Common myeloid progenitor, CD34-positive (primary cell): ENCODE results near the gene PSENEN.

Experiments used
- CTCF ChIA-PET: fragments of 350-600 bp; sonication (Branson Sonifier 250); formaldehyde crosslinking; loops from one replicate; lab custom pipeline; 2021; ENCODE audit warnings: antibody characterized with exemption; lab: Charles Lee
- POLR2A ChIA-PET: fragments of 350-600 bp; sonication (Branson Sonifier 250); formaldehyde crosslinking; loops from one replicate; lab custom pipeline; 2021; ENCODE audit warnings: antibody characterized with exemption; lab: Charles Lee
- DNase-seq, 3 donors: peaks; one replicate each; pipeline versions ENCODE4 v3.0.0 to v3.0.0-alpha.2; 2013
- H3K27ac ChIP-seq, 2 experiments: 1 replicate in 1 of 2; 2 replicates in 1 of 2; pipeline ENCODE4 v1.7.0; 2013; ENCODE audit warnings: inconsistent platforms in 2 of 2, low read length in 2 of 2, mild to moderate bottlenecking in 2 of 2, low read depth in 1 of 2, moderate library complexity in 1 of 2; ENCODE audit not compliant: severe bottlenecking in 2 of 2, insufficient read depth in 1 of 2, poor library complexity in 1 of 2
- H3K27me3 ChIP-seq, 5 experiments: replicated peaks in 2 of 5; 1 replicate in 3 of 5; 2 replicates in 2 of 5; pipeline versions ENCODE4 v1.6.1 to v1.7.0; 2013; ENCODE audit warnings: low read length in 4 of 5, mild to moderate bottlenecking in 2 of 5, moderate library complexity in 2 of 5, inconsistent platforms in 1 of 5; ENCODE audit not compliant: insufficient read depth in 5 of 5, control insufficient read depth in 4 of 5
- H3K36me3 ChIP-seq, 4 experiments: 1 replicate in 2 of 4; 2 replicates in 2 of 4; pipeline versions ENCODE4 v1.6.1 to v1.7.0; 2013; ENCODE audit warnings: low read length in 3 of 4, control low read depth in 1 of 4, mild to moderate bottlenecking in 1 of 4; ENCODE audit not compliant: control insufficient read depth in 4 of 4, insufficient read depth in 4 of 4
- H3K4me1 ChIP-seq, 4 experiments: 1 replicate in 3 of 4; 2 replicates in 1 of 4; pipeline versions ENCODE4 v1.6.1 to v1.7.1; 2013; ENCODE audit warnings: low read length in 3 of 4, mild to moderate bottlenecking in 3 of 4, control low read depth in 1 of 4, inconsistent platforms in 1 of 4, moderate library complexity in 1 of 4; ENCODE audit not compliant: control insufficient read depth in 4 of 4, insufficient read depth in 4 of 4; ENCODE audit errors: control extremely low read depth in 1 of 4
- H3K4me3 ChIP-seq, 7 experiments: 1 replicate in 4 of 7; 2 replicates in 3 of 7; pipeline versions ENCODE4 v1.5.1 to v1.7.0; 2013; ENCODE audit warnings: mild to moderate bottlenecking in 7 of 7, low read length in 6 of 7, moderate library complexity in 6 of 7, inconsistent platforms in 2 of 7, low read depth in 2 of 7, control low read depth in 1 of 7; ENCODE audit not compliant: insufficient read depth in 4 of 7, control insufficient read depth in 1 of 7; ENCODE audit errors: extremely low read depth in 1 of 7
- H3K9me3 ChIP-seq, 5 experiments: 1 replicate in 4 of 5; 2 replicates in 1 of 5; pipeline versions ENCODE4 v1.6.1 to v1.7.1; 2013; ENCODE audit warnings: low read length in 4 of 5, mild to moderate bottlenecking in 2 of 5, inconsistent platforms in 1 of 5, low read depth in 1 of 5, moderate library complexity in 1 of 5; ENCODE audit not compliant: control insufficient read depth in 4 of 5, insufficient read depth in 2 of 5; ENCODE audit errors: control extremely low read depth in 1 of 5
- WGBS: methylation state at CpG from one replicate; pipeline ENCODE4 v1.1.5; 2013; ENCODE audit not compliant: insufficient coverage; 5-methylcytosine and 5-hydroxymethylcytosine counted together

Gene PSENEN

GRCh38 chr19:35756377-35757230 is 11.2 kb downstream of the PSENEN start, which contains the start of gene HSPB6:
TSS of gene HSPB6 (minus strand) at chr19:35757029. CDS start at chr19:35757008, 21 bp downstream.
- no peak for DNase-seq
- Histone ChIP-seq H3K4me3 (peak within 1 kb of the TSS; percentile 1 to 100 (median 93)), H3K36me3 (peaks cover 0 to 34% (median 24%) of the 10 kb centered on the region in 4 experiments), H3K4me1 (peaks cover 2 to 35% (median 27%) of the 10 kb centered on the region in 4 experiments), H3K27me3 (peaks cover 0 to 37% (median 0%) of the 10 kb centered on the region in 5 experiments), H3K9me3 (peaks cover 0 to 1% (median 0%) of the 10 kb centered on the region in 5 experiments), H3K27ac (peak within 1 kb of the TSS in 1 of 2 experiments; percentile 97)
- POLR2A ChIA-PET: interaction anchor here (0.7 kb wide), 1 partner anchor 9 kb away, joined by 4 read pairs; the partner anchor contains the start of gene LIN37
- CTCF ChIA-PET: interaction anchor here (1.0 to 1.7 kb wide), 2 partner anchors 8 to 13 kb away, joined by 3 to 4 read pairs; partner anchors contain the start of gene LIN37
- 3% methylated on average over 48 of the region's 52 CpGs for WGBS

- Histone ChIP-seq H3K27me3 (peaks cover 0 to 37% (median 0%) of the 10 kb centered on the region in 5 experiments), H3K27ac (peak overlapping the region in 1 of 2 experiments; percentile 97), H3K36me3 (peaks cover 0 to 35% (median 26%) of the 10 kb centered on the region in 4 experiments), H3K9me3 (peaks cover 0 to 1% (median 0%) of the 10 kb centered on the region in 5 experiments), H3K4me1 (peaks cover 2 to 35% (median 27%) of the 10 kb centered on the region in 4 experiments), H3K4me3 (peak overlapping the region; percentile 1 to 100 (median 93))
- WGBS: 6% methylated on average over 12 of the region's 19 CpGs
- POLR2A ChIA-PET: no interaction called here
- CTCF ChIA-PET: interaction anchor here (1.0 kb wide), 1 partner anchor 9 kb away, joined by 3 read pairs; the partner anchor contains the start of gene LIN37
- peak in 2 of 3 donors; percentile 38 to 42 for DNase-seq
Measured at GRCh38 chr19:35757231-35757748, 11.8 kb downstream of the PSENEN start.

GRCh38 chr19:35757749-35758608 is 12.5 kb downstream of the PSENEN start, which contains the start of gene PROSER3:
TSS of gene PROSER3 (plus strand) at chr19:35758176. CDS start at chr19:35758216, 40 bp downstream.
- Histone ChIP-seq H3K4me1 (peaks cover 2 to 35% (median 27%) of the 10 kb centered on the region in 4 experiments), H3K9me3 (peaks cover 0 to 1% (median 0%) of the 10 kb centered on the region in 5 experiments), H3K36me3 (peaks cover 0 to 29% (median 21%) of the 10 kb centered on the region in 4 experiments), H3K27ac (peak within 1 kb of the TSS; percentile 84 to 97), H3K4me3 (peak within 1 kb of the TSS; percentile 57 to 100 (median 93)), H3K27me3 (peaks cover 0 to 37% (median 0%) of the 10 kb centered on the region in 5 experiments)
- DNase-seq: peak; percentile 99 to 100 (median 100)
- POLR2A ChIA-PET: no interaction called here
- 0% methylated on average over 44 of the region's 53 CpGs for WGBS
- CTCF ChIA-PET: no interaction called here

DNA sequence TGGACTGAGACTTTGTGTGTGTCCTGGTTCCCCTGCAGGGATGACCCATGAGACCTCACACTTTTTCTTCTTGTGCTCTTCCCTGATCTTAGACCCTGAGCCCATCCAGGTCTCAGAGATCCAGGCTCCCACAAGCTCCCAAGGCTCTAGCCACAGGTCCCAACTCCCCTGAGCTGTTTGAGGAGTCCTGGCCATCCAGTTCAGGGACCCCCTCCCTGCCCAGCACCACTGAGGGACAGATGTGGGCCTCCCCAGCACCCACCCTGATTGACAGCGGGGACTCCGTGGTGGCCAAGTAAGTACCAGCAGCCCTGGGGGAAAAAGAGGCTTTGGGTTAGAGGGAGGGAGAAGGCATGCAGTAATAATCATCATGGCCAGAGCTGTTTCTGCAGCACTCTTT is 14.2 kb downstream of the PSENEN start:
- Histone ChIP-seq H3K36me3 (peaks cover 0 to 22% (median 15%) of the 10 kb centered on the region in 4 experiments), H3K4me1 (peaks cover 2 to 35% (median 27%) of the 10 kb centered on the region in 4 experiments), H3K4me3 (no peak overlapping the region), H3K27me3 (peaks cover 0 to 27% (median 0%) of the 10 kb centered on the region in 5 experiments), H3K9me3 (peaks cover 0 to 1% (median 0%) of the 10 kb centered on the region in 5 experiments), H3K27ac (no peak overlapping the region)
- ChIA-PET CTCF (interaction anchor here (0.8 kb wide), 1 partner anchor 67 kb away, joined by 3 read pairs; no protein-coding TSS in a partner anchor), POLR2A (no interaction called here)
- no peak for DNase-seq
- 100% methylated on average over 2 of the region's 2 CpGs for WGBS

- Histone ChIP-seq H3K27me3 (peaks cover 0 to 16% (median 0%) of the 10 kb centered on the region in 5 experiments), H3K27ac (no peak overlapping the region), H3K36me3 (peaks cover 0 to 30% (median 21%) of the 10 kb centered on the region in 4 experiments), H3K9me3 (peaks cover 0 to 1% (median 0%) of the 10 kb centered on the region in 5 experiments), H3K4me1 (peaks cover 2 to 26% (median 23%) of the 10 kb centered on the region in 4 experiments), H3K4me3 (no peak overlapping the region)
- DNase-seq: no peak
- WGBS: 96% methylated on average over 4 of the region's 4 CpGs
- ChIA-PET CTCF (interaction anchor here (0.6 to 1.0 kb wide), 2 partner anchors 59 to 145 kb away, joined by 3 read pairs; no protein-coding TSS in a partner anchor), POLR2A (no interaction called here)
Measured at GRCh38 chr19:35760711-35761349, 15.4 kb downstream of the PSENEN start.
